ENCODE results near the gene GP1BA. TPM values are rescaled to one million over a fixed set of nuclear protein-coding genes. Genes with fewer than 3 reads are reported as not detected.

The GP1BA gene
- total and polyA plus RNA-seq, 10 of the 15 experiments (the other 5 are each of a cell fraction or from before 2014, with no cell fraction given) = 0.04 to 0.67 (median 0.28) TPM; not detected in 1

- TF ChIP-seq ZBTB40 (IDR thresholded peaks at IDR 0.05; ENCODE audit: borderline replicate concordance) (no peak), PBX3 (IDR thresholded peaks at IDR 0.05; ENCODE audit: insufficient replicate concordance, low read depth, low read length) (peak; percentile 15), CHD1 (IDR thresholded peaks at IDR 0.05; ENCODE audit: low read depth, low read length) (0 out of 2 replicates have a peak, but pooled peaks have one; percentile 52), REST (IDR thresholded peaks at IDR 0.05; ENCODE audit: low read depth, low read length) (no peak), TBL1XR1 (IDR thresholded peaks at IDR 0.05; ENCODE audit: low read depth, low read length) (0 out of 2 replicates have a peak, but pooled peaks have one; percentile 34), CREB1 (IDR thresholded peaks at IDR 0.05; ENCODE audit: low read depth) (no peak), IRF4 (IDR thresholded peaks at IDR 0.05; ENCODE audit: low read depth, low read length) (no peak), LARP7 (IDR thresholded peaks at IDR 0.05) (0 out of 2 replicates have a peak, but pooled peaks have one; percentile 22), SP1 (IDR thresholded peaks at IDR 0.05; ENCODE audit: low read depth, low read length) (no peak)
Observed at GRCh38 chr17:4947010-4947410, 14.9 kb downstream of the GP1BA start (continued).
